Left colon (tissue), 2 donors: ENCODE data around the gene PINK1. TPM values are rescaled to one million over a fixed set of nuclear protein-coding genes. Genes with fewer than 3 reads are reported as not detected.
"Not testable (repeated sequence)": the region's sequence is repeated elsewhere in the genome, so short reads cannot be mapped to it uniquely, and the experiment has no call there.

Experiments used
- ATAC-seq: fragments of 200-7000 bp; cut with Tn5 transposase; one replicate; pipeline ENCODE4 v1.9.1; 2020; ENCODE audit warnings: mild to moderate bottlenecking, moderate library complexity
- DNase-seq, 2 donors: peaks; one replicate each; pipeline ENCODE4 v3.0.0-alpha.2; 2020
- intact Hi-C, 2 donors: fragments of 100-400 bp; cut with DNase I in 1 of 2; cut with micrococcal nuclease in 1 of 2; formaldehyde crosslinking; loops; one replicate each; pipeline versions ENCODE4 v1.11.2 to v1.14.0; 2022; cut with DNase I, micrococcal nuclease
- total RNA-seq, 2 donors: library from RNA; stranded (reverse); fragmentation: NEBNext Ultra II Directional; extraction: Animal tissue kit (Norgen Biotek cat#: 25700); gene quantifications; one replicate each; pipeline ENCODE4 v1.2.1, GENCODE V29; 2021
- donor health status: DM: no; HTN: no; CAD: no.
- donor health status: DM: yes; HTN: yes; CAD: no.

Gene PINK1
- total RNA-seq, 2 donors from 2014 or later, result 95.6 to 127 TPM

DNA sequence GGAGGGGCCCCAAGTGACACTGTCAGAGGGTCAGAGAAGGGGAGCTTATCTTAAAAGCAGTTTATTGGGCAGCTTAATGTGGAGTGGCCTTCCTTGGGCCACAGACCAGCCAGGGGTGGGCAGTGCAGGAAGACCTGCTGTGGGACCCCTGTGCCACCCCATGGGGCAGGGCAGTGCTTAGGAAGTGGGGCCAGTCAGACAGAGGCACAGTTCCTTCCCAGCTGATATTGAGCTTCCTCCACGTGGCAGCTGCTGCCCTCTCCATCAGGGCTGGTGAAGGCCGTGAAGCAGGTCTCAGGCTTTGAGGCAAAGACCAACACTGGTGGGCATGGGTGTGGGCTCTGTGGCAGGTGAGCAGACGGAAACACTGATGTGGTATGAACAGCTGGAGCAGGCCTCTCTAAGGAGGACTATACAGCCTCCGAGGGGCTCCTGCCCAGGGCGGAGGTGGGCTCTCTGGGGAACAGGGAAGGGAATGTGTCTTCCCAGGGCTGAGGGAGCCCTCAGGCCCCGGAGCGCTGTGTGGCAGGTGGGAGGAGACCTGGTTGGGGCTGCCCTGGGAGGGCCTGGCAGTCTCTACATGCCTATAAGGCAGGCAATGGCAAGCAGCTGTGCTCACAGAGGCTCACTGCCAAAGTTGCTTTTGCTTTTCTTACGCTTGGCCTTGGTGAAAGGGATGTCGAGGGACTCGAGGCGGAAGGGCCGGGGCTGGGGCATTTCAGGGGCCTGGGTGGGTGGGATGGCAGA is 30.9 kb downstream of the PINK1 start:
- no peak for ATAC-seq
- intact Hi-C loops, result no loop called here
- no peak for DNase-seq

DNA sequence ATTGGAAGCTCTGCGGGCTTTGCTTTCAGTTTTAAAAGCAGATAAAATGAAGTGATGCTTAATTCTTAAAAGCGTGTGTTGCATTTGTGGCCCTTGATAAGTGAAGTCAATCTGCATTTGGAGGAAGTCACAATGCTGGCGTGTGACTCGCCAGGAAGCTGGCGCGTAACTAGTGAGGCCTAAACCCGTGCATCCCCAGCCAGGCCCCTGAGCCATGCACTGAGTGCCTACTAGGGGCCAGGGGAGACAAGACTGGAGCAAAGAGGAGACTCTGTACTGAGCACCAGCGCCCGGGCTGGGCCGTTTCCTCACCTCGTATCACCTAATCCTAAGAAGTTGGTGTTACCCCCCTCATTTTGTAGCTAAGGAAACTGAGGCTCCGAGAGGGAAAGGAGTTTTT is 32.5 kb downstream of the PINK1 start:
- intact Hi-C loops, result no loop called here
- DNase-seq, result no peak
- no peak for ATAC-seq

DNA sequence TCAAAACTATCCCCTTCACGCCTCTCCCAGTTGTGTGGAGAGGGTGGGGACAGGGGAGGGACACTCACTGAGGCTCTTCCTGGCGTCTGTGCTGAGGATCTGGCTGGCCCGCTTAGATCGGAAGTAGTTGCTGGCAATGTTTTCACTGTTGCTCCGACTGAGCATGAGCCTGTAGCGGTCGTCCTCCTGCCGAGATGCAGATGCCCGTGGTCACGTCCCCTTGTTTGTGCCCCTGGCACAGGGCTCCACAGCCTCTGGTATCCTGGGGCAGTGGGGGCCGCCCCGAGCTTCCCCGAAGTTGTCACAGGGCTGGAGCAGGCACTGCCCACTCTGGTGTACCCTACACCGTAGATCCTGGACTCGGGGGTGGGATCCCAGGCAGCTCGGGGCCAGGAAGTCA is 32.9 kb downstream of the PINK1 start:
- ATAC-seq (no peak), DNase-seq (no peak)
- intact Hi-C loops, result no loop called here

DNA sequence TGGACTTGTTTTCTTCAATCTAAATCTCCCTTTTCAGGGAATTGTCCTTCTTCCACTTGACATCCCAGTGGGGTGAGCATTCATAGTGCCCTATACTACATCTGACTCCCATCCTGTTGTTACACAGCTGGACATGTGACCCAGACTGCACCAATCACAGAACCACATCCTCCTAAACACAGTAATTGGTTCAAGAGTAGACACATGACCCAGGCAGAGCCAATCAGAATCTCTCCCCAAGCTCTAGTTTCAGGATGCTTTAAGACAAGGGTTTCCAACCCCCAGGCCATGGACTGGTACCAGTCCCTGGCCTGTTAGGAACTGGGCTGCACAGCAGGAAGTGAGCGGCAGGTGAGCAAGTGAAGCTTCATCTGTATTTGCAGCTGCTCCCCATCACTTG is 33.5 kb downstream of the PINK1 start:
- intact Hi-C loops, result no loop called here
- no peak for ATAC-seq
- no peak for DNase-seq

DNA sequence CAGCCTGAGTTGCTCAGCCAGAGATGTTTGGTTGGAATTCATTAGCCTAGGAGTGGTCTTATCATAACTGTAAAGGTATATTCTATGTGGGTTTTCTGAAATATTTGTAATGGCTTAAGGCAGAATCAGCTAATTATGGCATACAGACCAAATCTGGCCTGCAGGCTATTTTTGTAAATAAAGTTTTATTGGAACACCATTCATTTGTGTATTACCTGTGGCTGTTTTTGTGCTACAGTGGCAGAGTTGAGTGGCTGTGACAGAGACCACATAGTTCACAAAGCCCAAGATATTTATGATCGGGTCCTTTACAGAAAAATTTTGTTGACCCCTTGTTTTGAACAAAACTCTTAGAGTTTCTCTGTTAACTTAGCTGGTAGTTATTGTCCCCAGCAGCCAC is 35.3 kb downstream of the PINK1 start:
- DNase-seq, result no peak
- intact Hi-C loops, result no loop called here

DNA sequence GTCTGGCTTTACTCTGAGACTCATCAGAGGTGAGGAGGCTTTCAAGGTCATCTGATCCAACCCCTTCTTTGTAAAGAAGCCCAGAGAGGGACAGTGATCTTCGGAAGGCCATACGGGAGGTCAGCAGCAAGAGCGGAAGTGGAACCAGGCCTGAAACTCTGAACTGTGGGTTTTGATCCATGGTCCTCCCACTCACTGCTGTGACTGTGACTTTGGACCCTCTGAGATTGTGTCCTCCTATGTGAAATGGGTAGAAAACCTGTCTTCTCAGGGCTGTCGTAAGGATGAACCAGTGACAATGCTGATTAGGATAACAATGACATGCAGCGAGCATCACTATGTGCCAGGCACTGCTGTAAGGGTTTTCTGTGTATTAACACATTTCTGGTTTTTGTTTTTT is 37.7 kb downstream of the PINK1 start:
- no peak for DNase-seq
- intact Hi-C loops, result no loop called here
- ATAC-seq, result no peak

More for the DNA sequence above, 35.3 kb downstream of the PINK1 start:
- ATAC-seq, result no peak

DNA sequence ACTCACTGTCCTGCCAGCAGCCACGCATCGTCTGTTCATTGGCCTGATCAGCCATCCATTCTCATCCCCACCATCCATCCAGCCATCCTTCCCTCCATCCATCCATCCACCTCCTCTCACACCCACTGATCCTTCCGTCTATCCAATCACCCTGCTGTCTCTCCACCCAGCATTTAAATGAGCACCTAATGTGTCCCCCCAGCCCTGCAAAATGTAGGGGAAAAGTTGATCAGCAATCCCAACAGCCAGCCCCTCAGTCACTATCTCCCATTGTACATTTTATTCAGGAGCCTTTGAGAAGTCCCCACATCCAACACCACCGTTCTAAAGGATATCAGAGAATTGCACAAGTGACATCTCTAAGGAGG is 39.0 kb downstream of the PINK1 start:
- no peak for ATAC-seq
- intact Hi-C loops, result no loop called here
- no peak for DNase-seq

DNA sequence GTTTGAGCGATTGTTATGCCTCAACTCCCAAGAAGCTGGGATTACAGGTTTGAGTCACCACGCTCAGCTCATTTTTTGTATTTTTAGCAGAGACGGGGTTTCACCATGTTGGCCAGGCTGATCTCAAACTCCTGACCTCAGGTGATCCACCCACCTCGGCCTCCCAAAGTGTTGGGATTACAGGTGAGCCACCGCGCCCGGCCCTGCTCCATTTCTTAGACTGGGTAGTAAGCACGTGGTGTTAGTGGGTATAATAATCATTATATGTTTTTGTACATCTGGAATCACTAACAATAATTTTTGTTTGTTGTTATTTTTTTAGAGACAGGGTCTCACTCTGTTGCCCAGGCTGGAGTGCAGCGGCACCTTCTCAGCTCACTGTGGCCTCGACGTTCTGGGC is 40.4 kb downstream of the PINK1 start:
- ATAC-seq, intact Hi-C loops, DNase-seq: not testable (repeated sequence)

DNA sequence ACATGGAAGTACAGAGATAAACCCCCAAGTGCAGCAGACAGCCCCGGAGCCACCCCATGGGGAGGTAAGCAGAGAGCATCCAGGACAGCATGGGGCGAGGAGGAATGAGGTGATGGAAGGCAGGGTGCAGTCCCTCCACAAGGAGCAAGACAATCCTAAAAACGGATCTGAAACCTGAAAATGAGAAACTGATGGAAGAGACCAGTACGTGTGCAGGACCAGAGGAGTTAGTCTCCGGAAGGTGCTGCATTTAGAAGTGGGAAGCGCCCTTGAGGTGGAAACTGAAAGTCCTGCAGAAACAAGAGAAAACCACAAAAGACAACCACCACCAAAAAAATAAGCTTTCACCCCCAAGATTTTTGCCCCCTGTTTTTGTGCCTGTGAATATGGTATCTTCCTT is 45.3 kb downstream of the PINK1 start:
- intact Hi-C loops, result no loop called here
- no peak for DNase-seq
- no peak for ATAC-seq

DNA sequence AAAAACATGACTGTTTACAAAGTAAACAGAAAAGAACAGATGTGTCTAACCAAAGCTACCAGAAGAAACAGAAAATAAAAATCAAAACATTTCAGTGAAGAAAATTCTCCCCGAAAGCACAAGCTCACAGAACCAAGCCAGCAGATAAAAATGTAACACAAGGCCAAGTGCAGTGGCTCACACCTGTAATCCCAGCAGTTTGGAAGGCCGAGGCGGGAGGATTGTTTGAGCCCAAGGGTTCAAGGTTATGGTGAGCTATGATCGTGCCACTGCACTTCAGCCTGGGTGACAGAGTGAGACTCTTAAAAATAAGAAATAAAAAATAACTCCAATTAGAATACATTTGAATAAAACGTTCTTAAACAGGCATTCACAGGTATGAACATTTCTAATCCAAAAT is 47.0 kb downstream of the PINK1 start:
- DNase-seq (no peak), ATAC-seq (no peak)
- intact Hi-C loops, result no loop called here

DNA sequence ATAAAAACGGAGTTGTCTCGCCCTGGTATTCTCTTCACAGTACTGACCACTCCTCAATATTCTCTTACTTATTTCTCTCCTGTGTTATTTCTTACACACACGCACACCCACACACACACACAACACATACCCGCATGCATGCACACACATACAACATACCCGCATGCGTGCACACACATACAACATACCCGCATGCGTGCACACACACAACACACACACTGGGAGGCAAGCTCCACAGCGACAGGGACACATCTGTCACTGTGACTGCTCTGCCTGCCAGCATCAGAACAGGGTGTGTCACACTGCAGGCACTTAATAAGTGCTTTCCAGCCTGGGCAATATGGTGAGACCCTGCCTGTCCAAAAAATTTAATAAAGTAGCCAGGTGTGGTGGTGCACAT is 48.7 kb downstream of the PINK1 start:
- DNase-seq (no peak), ATAC-seq (no peak)
- intact Hi-C loops, result no loop called here

DNA sequence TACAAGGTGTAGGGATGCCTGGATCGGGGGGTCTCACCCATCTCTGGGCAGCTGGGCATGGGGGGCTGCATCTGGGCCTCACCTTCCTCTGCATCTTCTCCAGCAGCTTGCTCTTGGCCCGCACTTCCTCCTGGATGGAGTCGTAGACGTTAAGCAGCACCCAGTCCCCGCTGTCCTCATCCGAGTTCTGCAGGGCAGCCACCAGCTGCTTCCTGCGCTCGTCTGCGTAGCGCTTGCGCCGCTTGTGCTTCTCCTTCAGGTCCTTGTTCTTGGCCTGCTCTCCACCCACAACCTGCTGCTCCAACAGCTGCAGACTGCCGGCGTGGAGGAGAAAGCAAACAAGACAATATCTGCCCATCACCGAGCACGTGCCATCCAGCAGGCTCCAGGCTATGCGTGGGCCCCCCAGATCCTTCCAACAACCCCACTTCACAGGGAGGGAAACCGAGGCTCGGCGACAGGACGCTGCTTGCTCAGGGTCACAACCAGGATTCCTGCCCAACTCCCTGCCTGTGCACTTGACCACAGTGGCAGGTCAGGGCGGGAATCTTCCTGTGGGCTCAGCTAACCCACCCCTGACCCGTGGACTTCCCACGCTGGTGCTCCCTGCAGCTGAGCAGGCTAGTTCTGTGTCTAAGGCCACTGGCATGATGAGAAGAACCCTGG is 49.4 kb downstream of the PINK1 start:
- intact Hi-C loops, result no loop called here
- no peak for ATAC-seq
- peak in 1 of 2 donors; percentile 32 for DNase-seq

DNA sequence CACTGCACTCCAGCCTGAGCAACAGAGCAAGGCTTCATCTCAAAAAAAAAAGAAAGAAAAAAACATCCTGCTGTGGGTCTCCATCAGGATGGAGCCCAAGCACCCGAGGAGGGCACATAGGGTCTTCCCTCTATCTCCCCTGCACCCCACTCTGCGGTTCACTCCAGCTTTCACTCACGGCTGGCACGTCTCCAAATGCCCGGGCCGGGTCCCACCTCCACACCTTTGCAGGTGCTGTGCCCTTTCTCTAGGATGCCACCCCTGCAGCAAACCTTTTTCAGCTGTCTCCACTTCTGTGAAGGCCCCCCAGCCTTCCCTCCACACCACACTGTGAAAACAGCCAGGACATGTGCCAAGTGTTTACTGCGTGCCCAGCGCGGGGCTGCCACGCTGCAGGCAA is 50.4 kb downstream of the PINK1 start:
- intact Hi-C loops, result no loop called here
- no peak for ATAC-seq
- no peak for DNase-seq

DNA sequence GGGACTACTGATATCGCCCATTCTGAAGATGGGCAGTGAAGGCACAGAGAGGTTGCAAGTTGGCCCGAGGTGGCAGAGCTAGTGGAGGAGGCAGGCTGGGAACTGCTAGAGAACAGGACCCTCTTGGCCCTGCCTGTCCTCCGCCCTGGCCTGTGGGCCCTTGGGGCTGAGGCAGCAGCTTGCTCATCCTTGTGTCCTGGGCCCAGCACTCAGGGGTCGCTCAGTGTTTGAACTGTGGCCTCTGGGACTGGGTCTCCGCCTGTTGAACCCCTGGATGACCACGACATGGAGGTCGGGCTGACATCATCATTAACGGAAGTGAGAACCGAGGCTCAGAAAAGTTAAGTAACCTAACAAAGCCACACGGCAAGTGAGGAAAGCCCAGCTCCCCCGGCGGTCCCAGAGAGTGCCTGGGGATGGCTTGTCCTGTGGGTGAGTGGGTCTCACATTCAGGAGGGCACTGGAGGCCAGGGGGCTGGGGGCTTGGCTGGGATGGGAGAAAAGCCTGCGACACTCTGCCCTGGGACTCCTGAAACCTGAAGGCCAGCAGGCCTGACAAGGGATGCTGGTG is 50.9 kb downstream of the PINK1 start:
- no peak for DNase-seq
- no peak for ATAC-seq
- intact Hi-C loops, result no loop called here

DNA sequence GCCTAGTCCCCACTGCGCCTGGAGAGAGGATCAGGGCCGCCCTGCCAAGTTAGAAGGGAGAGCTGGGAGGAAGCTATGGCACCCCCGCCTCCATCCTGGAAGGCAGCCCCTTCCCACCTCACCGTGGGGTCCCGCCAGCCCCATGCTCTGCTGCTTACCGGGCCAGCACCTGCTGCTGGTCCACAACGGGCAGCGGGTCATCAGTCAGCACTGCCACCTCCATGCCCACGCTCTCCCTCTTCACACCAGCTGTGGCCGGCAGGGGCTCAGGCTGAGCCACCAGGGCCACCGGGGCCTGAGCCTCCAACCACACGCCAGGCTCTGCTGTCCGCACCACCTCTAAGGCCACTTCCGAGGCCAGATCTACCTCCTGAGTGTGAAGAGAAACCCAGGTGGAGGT is 51.4 kb downstream of the PINK1 start:
- intact Hi-C loops, result no loop called here
- ATAC-seq, result no peak
- DNase-seq, result no peak

DNA sequence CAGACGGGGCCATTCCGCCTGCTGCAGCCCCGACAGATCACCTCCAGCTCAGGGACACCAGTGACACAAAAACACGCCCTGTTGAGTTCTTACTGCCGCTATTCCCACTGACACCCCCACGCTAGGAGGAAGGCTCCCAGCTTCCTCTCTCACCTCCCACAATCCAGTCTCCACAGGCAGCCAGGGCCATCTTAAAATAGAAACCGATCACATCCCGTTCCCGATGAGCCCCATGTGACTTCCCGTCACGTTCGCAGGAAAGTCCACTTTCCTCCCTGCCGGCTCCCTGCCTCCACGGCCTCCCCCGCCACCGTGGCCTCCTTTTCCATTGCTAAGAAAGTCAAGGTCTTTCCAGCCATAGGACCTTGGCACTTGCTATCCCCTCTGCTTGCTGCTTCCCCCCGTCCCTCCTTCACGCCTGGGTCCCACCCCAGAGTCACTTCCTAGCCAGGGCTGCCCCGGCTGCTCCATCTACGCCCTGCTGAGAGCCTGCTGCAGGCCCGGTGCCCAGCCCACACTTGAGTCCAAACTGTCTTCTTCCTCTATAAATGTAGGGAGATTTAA is 51.9 kb downstream of the PINK1 start:
- intact Hi-C loops, result no loop called here
- no peak for DNase-seq
- ATAC-seq, result no peak

DNA sequence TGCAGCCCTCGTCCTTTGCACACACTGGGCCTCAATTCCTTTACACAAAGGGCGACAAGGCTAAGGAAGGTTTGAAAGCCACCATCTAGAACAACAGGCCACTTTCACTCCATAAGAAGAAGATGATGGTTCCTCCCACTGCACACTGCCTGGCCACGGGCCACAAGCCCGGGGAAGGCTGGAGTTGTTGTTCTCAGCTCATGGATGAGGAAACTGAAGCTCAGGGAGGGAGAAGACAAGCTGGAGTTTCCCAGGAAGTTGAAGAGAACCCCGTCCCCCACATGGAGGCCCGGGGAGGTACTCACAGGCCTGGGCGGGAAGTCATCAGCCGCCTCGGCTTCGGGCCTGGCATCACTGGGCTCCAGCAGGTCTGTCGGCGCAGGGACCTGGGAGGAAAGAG is 52.5 kb downstream of the PINK1 start:
- DNase-seq (no peak), ATAC-seq (no peak)
- intact Hi-C loops, result no loop called here

DNA sequence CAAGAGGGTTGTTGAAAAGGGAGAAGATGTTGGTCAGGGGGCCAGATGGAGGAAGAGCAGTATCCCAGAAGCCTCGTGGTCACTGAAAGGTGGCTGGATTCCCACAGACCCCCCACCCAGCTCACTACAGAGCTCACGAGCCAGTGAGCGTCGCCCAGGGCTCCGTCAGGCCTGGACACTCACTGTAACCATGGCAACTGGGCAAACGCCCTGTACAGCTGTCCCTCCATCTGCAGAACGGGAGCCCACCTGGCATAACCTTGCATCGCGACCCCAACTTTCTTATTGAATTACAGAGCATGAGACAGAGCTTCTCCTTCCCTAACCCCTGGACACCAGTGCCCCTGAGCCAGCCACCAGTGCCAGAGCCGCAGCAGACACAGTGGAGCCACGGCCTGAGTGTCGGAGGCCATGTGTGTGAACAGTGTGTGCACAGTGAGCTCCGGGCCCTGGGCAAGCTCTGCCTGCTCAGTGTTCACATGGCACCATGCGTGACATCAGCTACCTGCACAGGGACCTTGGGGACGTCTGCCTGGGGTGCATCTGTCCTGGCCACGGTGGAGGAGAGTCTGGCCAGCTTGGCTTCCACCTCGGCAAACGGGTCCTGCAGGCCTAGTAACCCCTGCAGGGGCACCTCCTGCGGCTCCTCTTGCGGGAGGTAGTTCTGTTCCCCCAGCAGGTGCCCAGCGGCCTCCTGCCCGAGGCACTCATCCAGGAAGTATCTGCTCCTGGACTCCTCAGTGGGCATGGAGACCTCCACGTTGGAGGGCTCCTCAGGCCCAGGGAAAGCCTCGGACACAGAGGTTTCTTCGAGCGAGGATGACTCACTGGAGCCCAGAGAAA is 53.8 kb downstream of the PINK1 start:
- intact Hi-C loops, result no loop called here
- DNase-seq, result no peak
- ATAC-seq, result no peak

DNA sequence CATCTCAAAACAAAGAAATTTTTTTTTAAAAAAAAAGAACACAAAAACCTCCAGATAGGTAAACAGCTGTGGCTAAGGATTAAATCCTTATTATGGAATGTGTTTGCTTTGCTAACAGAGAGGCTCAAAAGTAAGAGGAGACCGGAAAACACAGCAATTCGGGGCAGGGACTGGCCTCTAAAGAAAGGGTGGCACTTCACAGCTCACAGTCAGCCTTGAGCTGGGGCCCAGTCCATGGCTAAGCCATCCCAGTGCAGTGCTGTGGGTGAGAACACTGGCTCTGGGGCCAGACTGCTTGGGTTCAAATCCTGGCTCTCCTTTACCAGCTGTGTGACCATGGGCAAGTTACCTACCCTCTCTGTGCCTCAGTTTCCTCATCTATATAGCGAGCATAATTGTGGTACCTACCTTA is 56.4 kb downstream of the PINK1 start:
- no peak for DNase-seq
- no peak for ATAC-seq
- intact Hi-C loops, result no loop called here
